ENCODE results near the gene SFMBT2.
A peak's percentile ranks its signal among the peaks of the same experiment; 100 is the strongest.

GRCh38 chr10:7408291-7409044 lies 2.4 kb downstream of the SFMBT2 start:
- TF ChIP-seq CTCF (IDR thresholded peaks at IDR 0.05) (peak in 3 of 4 donors; percentile 46 to 50 (median 47)), POLR2A (IDR thresholded peaks at IDR 0.05) (no peak)

Data from right lobe of liver (tissue), 4 donors.